Measurements from ENCODE around the gene NAT8L. TPM values are rescaled to one million over a fixed set of nuclear protein-coding genes. Genes with fewer than 3 reads are reported as not detected.

The NAT8L gene
- total RNA-seq, 6 experiments from 2014 or later: 0.05 to 0.14 (median 0.11) TPM; not detected in 1

DNA sequence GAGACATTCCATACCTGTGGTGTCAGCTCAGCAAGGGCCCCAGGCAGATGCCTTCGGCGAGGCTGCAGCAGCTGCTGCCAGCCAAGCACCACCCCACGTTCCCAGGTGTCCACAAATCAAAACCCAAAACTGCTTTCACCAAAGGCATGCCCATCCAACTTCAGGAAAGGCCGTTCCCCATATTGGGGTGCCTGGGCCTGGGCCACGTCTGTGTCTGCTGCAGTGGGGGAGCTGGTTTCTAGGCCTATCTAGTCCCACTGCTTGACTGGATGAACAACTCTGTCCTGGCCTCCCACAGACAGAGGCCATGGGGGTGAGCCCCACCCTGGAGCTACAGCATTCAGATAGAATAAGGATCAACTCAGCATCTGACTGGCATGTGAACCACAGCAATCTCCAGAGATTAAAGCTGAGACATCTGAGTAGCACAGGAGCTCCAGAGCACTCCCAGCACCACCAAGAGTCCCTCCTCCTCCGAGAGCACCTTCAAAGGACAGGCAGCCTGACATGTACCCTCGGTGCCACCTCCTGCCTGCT, 37.0 kb downstream of the NAT8L start:
- Mint-ChIP-seq H3K4me1 (ENCODE audit: low read depth) (peaks cover 19% of the 10 kb centered on the region), H3K27me3 (ENCODE audit: insufficient read depth) (peaks cover 4% of the 10 kb centered on the region; the same call in 1 of the 2 replicates), H3K9me3 (peaks cover 9% of the 10 kb centered on the region), H3K4me3 (no peak overlapping the region), H3K27ac (no peak overlapping the region), H3K36me3 (ENCODE audit: low read depth) (peaks cover 12% of the 10 kb centered on the region; the same call in 1 of the 2 replicates)
- DNase-seq: no peak
- TF ChIP-seq, protein P1, sequence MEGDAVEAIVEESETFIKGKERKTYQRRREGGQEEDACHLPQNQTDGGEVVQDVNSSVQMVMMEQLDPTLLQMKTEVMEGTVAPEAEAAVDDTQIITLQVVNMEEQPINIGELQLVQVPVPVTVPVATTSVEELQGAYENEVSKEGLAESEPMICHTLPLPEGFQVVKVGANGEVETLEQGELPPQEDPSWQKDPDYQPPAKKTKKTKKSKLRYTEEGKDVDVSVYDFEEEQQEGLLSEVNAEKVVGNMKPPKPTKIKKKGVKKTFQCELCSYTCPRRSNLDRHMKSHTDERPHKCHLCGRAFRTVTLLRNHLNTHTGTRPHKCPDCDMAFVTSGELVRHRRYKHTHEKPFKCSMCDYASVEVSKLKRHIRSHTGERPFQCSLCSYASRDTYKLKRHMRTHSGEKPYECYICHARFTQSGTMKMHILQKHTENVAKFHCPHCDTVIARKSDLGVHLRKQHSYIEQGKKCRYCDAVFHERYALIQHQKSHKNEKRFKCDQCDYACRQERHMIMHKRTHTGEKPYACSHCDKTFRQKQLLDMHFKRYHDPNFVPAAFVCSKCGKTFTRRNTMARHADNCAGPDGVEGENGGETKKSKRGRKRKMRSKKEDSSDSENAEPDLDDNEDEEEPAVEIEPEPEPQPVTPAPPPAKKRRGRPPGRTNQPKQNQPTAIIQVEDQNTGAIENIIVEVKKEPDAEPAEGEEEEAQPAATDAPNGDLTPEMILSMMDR (IDR thresholded peaks at IDR 0.05): no peak

DNA sequence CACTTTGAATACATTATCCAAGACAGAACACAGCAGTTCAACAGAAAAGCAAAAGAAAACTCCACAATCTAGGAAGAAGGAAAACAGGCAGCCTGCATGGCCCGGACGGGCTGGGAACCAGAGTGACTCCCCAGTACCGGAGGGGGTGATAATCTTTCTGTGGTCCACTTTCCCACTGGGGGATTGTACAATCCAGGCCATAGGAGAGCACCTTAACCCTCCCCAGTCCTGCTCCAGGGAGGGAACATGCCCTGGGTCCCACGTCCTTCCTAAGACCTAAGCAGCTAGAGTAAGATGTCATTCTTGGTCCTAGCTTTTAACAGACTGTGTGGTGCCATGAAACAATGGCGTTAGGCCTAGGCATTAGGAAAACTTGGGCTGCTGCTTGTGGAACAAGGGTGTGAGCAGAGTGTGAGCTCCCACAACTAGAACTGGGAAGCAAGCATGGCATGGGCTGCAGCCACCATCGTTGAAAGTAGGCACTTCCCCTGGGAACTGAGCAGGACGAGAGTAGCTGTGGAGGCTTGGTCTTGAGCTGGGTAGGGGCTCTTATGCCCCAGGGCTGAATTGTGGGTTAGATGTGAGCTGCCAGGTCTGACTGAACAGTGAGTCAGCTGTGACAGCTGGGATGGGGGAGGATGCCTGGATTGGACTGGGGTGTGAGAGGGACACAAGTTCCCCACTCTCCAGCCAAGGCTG, 42.4 kb downstream of the NAT8L start:
- Mint-ChIP-seq H3K4me3 (no peak overlapping the region), H3K27ac (no peak overlapping the region), H3K9me3 (peaks cover 26% of the 10 kb centered on the region), H3K36me3 (ENCODE audit: low read depth) (peaks cover 25% of the 10 kb centered on the region), H3K4me1 (ENCODE audit: low read depth) (peaks cover 18% of the 10 kb centered on the region), H3K27me3 (ENCODE audit: insufficient read depth) (peaks cover 2% of the 10 kb centered on the region; the same call in 1 of the 2 replicates)
- DNase-seq: peak; percentile 33
- TF ChIP-seq, protein P1 (IDR thresholded peaks at IDR 0.05): no peak

DNA sequence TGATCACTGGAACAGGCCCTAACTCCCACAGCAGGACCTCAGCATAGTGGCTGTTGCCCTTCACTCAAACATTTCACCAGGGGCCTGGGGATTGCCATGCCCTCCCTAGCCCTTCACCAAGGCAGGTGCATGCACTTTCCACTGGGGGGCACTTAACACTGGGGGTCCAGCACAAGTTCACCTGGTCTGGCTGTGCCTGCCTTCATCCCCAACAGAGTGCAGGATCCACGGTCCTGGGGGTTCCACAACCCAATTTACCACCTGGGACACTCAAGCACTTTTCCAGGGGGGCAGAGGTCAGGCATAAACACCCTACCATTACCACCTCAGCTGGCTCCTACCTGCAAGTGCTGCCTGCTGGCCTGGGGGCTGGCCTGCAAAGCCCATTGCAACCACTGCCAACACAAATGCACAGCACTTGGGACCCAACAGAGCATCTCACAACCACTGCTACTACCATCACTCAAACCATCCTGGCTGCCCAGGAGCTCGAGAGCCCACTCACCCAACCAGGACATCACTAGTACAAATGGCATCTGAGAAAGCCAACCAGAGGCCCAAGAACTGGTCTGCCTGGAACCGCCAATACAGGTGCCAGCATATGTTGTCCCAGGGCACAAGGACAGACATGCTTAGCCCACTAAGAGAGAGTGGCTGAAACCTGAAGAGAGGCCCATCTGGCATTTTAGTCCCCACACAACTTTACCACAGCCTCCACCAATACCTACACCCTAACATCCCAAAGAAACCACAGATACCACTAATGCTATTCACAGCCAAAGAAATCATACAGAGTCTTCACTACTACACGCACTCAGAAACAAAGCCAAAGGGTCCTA, 43.1 kb downstream of the NAT8L start:
- peaks cover 21% of the 10 kb centered on the region for H3K36me3 Mint-ChIP-seq (ENCODE audit: low read depth)
- TF ChIP-seq, protein P1 (IDR thresholded peaks at IDR 0.05): peak; percentile 19; the same call in 1 of the 2 replicates

DNA sequence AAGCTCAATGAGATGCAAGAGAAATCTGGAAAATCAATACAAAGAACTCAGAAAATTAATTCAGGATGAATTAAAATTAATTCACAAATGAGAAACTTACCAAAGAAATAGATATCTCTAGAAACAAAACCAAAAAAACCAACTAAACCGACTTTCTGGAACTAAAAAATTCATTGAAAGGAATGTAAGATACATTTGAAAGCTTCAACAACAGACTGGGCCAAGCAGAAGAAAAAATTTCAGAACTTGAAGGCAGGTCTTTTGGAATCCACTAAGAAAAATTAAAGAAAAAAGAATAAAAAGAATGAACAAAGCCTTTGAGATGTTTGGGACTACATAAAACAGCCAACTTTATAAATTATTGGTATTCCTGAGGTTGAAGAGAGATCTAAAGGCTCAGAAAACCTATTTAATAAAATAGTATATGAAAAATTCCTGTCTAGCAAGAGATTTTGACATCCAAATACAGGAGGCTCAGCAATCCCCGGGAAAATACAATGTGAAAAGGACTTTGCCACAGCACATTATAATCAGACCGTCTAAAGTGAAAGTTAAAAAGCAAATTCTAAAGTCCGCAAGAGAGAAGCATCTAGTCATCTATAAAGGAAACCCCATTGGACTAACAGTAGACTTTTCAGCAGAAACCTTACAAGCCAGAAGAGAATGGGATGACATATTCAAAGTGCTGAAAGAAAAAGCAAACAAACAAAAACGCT, 44.2 kb downstream of the NAT8L start:
- TF ChIP-seq, protein P1 (IDR thresholded peaks at IDR 0.05): no peak
- Mint-ChIP-seq H3K9me3 (peaks cover 20% of the 10 kb centered on the region), H3K4me3 (no peak overlapping the region), H3K27ac (no peak overlapping the region), H3K27me3 (ENCODE audit: insufficient read depth) (peaks cover 2% of the 10 kb centered on the region; the same call in 1 of the 2 replicates), H3K36me3 (ENCODE audit: low read depth) (peaks cover 16% of the 10 kb centered on the region), H3K4me1 (ENCODE audit: low read depth) (peaks cover 18% of the 10 kb centered on the region)
- no peak for DNase-seq

More for the DNA sequence above, 43.1 kb downstream of the NAT8L start:
- H3K27me3 Mint-ChIP-seq (ENCODE audit: insufficient read depth): peaks cover 2% of the 10 kb centered on the region; the same call in 1 of the 2 replicates
- peaks cover 18% of the 10 kb centered on the region for H3K4me1 Mint-ChIP-seq (ENCODE audit: low read depth)
- H3K4me3 Mint-ChIP-seq: no peak overlapping the region
- H3K9me3 Mint-ChIP-seq: peaks cover 20% of the 10 kb centered on the region
- no peak overlapping the region for H3K27ac Mint-ChIP-seq
- DNase-seq: no peak

All from HFFc6 (cell line).